HL-60 (cell line): ENCODE measurements around the gene ADD2.

Experiments used
- DNase-seq, 2 experiments: peaks; one replicate each; pipeline ENCODE4 v3.0.0-alpha.2; 2010 to 2020; ENCODE audit warnings: low read depth in 1 of 2, low spot score in 1 of 2
- H3K27ac ChIP-seq: fragments of 250-450 bp; sonication (Bioruptor Pico); replicated peaks from 2 replicates; pipeline ENCODE4 v1.5.1; 2020; ENCODE audit warnings: mild to moderate bottlenecking, moderate library complexity
- H3K27me3 ChIP-seq: fragments of 250-450 bp; sonication (Bioruptor Pico); 2 replicates; pipeline ENCODE4 v1.5.1; 2021; ENCODE audit warnings: mild to moderate bottlenecking, moderate library complexity; ENCODE audit not compliant: insufficient read depth, poor library complexity, severe bottlenecking
- H3K4me3 ChIP-seq: replicated peaks from 2 replicates; pipeline ENCODE4 v1.5.1; 2011; ENCODE audit warnings: mild to moderate bottlenecking, control low read depth, low read length; ENCODE audit not compliant: insufficient read depth
- GABPA ChIP-seq: IDR thresholded peaks from 2 replicates; pipeline ENCODE4 v1.6.1; 2012; ENCODE audit warnings: low read depth
- POLR2AphosphoS5 ChIP-seq: IDR thresholded peaks from 2 replicates; pipeline ENCODE4 v1.6.1; 2012; ENCODE audit warnings: low read depth
- SPI1 ChIP-seq: IDR thresholded peaks from 2 replicates; pipeline ENCODE4 v1.6.1; 2012; ENCODE audit warnings: low read depth, mild to moderate bottlenecking, borderline replicate concordance
- TF ChIP-seq, protein P1 (sequence below): IDR thresholded peaks from one replicate; pipeline ENCODE4 v1.5.1; 2011; ENCODE audit warnings: low read length, control low read depth, inconsistent platforms; ENCODE audit not compliant: insufficient read depth
- TF ChIP-seq, protein P2 (sequence below): IDR thresholded peaks from 2 replicates; pipeline ENCODE4 v1.6.1; 2012; ENCODE audit warnings: low read depth; ENCODE audit not compliant: insufficient replicate concordance

Gene ADD2

DNA sequence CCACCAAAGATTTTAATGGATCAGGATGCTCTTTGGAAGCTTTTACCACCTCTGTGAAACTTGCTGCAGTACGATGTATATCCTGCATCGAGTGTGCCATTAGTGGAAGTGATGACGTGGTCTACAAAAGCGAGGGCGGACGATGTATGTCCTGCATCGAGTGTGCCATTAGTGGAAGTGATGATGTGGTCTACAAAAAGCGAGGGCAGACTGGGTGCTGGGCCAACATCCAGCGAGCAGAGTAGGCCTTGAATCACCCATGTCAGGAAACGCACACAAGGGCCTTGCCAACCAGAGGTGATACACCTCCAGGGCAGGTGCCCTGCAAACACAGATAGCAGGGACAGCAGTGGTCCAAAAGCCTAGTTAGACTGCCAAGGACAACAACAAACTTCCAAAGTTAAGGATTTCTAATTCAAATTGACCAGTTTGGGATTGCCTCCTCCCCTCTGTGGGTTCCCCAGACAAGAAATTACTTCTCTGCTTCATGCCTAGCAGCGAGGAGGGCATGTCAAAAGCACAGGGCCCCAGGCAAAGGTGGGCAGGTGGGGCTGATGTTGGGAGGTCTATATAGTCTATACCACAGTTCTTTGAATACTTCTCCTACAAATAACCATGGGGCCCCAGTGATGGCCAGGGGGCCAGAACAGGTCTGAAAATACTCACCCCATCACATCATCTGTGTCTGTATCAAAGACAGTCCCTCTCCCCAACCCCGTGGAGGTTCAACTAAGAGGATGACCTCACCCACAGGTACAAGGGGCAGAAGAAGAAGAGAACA, 70.2 kb downstream of the ADD2 start:
- no peak overlapping the region for H3K4me3 ChIP-seq
- TF ChIP-seq, protein P1, sequence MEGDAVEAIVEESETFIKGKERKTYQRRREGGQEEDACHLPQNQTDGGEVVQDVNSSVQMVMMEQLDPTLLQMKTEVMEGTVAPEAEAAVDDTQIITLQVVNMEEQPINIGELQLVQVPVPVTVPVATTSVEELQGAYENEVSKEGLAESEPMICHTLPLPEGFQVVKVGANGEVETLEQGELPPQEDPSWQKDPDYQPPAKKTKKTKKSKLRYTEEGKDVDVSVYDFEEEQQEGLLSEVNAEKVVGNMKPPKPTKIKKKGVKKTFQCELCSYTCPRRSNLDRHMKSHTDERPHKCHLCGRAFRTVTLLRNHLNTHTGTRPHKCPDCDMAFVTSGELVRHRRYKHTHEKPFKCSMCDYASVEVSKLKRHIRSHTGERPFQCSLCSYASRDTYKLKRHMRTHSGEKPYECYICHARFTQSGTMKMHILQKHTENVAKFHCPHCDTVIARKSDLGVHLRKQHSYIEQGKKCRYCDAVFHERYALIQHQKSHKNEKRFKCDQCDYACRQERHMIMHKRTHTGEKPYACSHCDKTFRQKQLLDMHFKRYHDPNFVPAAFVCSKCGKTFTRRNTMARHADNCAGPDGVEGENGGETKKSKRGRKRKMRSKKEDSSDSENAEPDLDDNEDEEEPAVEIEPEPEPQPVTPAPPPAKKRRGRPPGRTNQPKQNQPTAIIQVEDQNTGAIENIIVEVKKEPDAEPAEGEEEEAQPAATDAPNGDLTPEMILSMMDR = no peak
- TF ChIP-seq GABPA (no peak), POLR2AphosphoS5 (no peak), SPI1 (no peak)
- TF ChIP-seq, protein P2, sequence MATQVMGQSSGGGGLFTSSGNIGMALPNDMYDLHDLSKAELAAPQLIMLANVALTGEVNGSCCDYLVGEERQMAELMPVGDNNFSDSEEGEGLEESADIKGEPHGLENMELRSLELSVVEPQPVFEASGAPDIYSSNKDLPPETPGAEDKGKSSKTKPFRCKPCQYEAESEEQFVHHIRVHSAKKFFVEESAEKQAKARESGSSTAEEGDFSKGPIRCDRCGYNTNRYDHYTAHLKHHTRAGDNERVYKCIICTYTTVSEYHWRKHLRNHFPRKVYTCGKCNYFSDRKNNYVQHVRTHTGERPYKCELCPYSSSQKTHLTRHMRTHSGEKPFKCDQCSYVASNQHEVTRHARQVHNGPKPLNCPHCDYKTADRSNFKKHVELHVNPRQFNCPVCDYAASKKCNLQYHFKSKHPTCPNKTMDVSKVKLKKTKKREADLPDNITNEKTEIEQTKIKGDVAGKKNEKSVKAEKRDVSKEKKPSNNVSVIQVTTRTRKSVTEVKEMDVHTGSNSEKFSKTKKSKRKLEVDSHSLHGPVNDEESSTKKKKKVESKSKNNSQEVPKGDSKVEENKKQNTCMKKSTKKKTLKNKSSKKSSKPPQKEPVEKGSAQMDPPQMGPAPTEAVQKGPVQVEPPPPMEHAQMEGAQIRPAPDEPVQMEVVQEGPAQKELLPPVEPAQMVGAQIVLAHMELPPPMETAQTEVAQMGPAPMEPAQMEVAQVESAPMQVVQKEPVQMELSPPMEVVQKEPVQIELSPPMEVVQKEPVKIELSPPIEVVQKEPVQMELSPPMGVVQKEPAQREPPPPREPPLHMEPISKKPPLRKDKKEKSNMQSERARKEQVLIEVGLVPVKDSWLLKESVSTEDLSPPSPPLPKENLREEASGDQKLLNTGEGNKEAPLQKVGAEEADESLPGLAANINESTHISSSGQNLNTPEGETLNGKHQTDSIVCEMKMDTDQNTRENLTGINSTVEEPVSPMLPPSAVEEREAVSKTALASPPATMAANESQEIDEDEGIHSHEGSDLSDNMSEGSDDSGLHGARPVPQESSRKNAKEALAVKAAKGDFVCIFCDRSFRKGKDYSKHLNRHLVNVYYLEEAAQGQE = no peak
- DNase-seq = no peak
- no peak overlapping the region for H3K27ac ChIP-seq
- no peaks in the 10 kb centered on the region for H3K27me3 ChIP-seq

DNA sequence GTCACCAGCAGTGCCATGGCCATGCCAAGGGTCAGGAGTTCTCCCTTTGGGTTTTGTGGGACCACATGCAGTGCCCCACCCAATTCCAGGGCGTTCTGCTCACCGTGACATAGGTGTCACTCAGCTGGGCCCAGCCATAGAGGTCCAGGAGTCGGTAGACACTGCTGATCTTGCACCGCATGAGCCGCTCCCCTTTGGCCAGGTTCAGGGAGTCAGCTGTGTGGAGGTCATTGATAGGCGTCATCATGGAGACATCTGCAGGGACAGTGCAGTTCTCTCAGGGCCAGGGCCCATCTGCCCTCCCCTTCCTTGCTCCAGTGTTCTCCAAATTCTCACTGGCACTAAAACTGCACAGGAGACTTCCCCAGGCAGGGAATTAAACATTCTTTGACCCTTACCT, 71.9 kb downstream of the ADD2 start:
- no peak overlapping the region for H3K27ac ChIP-seq
- no peaks in the 10 kb centered on the region for H3K27me3 ChIP-seq
- DNase-seq = no peak
- no peak for TF ChIP-seq GABPA
- TF ChIP-seq, protein P1 = no peak
- TF ChIP-seq SPI1 = no peak
- no peak overlapping the region for H3K4me3 ChIP-seq

DNA sequence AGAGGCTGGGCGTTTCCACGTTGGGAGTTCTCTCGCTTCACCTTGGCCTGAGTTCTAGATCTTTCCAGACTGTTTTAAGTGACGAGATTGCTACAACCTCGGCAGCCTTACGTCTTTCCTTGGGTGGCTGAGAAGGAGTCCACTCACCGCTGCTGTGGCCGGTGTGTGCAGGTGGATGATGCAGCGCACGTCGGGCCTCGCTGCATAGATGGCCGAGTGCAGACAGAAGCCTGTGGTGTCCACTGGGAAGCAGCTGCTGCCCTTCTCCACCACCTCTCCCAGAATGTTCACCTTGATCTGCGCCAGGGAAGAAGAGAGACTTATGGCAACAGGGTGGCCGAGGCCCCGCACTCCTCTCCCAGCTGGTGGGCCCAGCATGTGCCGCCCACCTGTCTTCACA, 75.7 kb downstream of the ADD2 start:
- no peak for DNase-seq
- no peak for TF ChIP-seq POLR2AphosphoS5
- TF ChIP-seq GABPA = no peak
- TF ChIP-seq, protein P1 = no peak
- TF ChIP-seq SPI1 = no peak
- TF ChIP-seq, protein P2 = no peak
- H3K27ac ChIP-seq = no peak overlapping the region
- H3K27me3 ChIP-seq = no peaks in the 10 kb centered on the region
- H3K4me3 ChIP-seq = no peak overlapping the region
